Measurements from ENCODE around the gene DPP10.

The DPP10 gene

DNA sequence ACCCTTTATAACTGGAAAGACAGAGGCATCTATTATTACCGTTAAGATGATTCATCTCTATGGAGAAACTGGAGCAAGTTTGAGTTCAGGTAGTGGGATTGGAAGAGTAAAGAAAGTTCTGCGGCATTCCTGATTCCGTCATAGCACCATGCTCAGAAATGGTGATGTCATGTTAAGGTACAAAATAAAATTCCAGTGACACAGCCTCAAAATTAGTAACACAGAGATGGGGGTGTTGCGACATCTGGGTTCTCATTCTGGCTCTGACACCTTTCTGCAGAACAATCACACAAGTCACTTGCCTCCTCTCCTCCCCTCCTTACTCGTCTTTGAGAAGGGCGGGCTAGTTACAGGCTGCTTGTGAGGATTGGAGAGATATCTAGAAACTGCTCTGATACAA, 105.7 kb downstream of the DPP10 start:
- H3K79me1 ChIP-seq (ENCODE audit: low read depth, low read length) = no peaks in the 10 kb centered on the region
- H2BK15ac ChIP-seq (ENCODE audit: low read length) = no peak overlapping the region
- H3K18ac ChIP-seq (ENCODE audit: low read length) = no peak overlapping the region
- H2BK12ac ChIP-seq (ENCODE audit: low read length) = no peak overlapping the region
- no CpG with 5 or more reads among the region's 6 CpGs for WGBS, 2 donors (ENCODE audit: extremely low coverage in 2 of 2, insufficient read length in 2 of 2, insufficient replicate concordance in 1 of 2)
- H4K91ac ChIP-seq (ENCODE audit: low read depth, low read length, poor library complexity) = no peak overlapping the region
- H3K4me3 ChIP-seq (ENCODE audit: low read length in 2 of 2) = no peak overlapping the region
- no peaks in the 10 kb centered on the region for H3K4me1 ChIP-seq (ENCODE audit: control insufficient read depth in 2 of 2, insufficient read depth in 1 of 2, low read depth in 1 of 2, low read length in 2 of 2)
- H3K9me3 ChIP-seq (replicated peaks in 1 of 2; ENCODE audit: control insufficient read depth in 2 of 2, insufficient read depth in 1 of 2, low read depth in 1 of 2, low read length in 2 of 2) = no peaks in the 10 kb centered on the region
- H2AFZ ChIP-seq (ENCODE audit: low read length) = no peak overlapping the region
- H3K27ac ChIP-seq (replicated peaks; ENCODE audit: low read length) = no peak overlapping the region
- H3K23ac ChIP-seq (ENCODE audit: low read depth, low read length, poor library complexity) = no peak overlapping the region
- no peaks in the 10 kb centered on the region for H3K27me3 ChIP-seq (ENCODE audit: control insufficient read depth in 3 of 3, insufficient read depth in 3 of 3, low read depth in 1 of 3, low read length in 3 of 3)
- H3K4me2 ChIP-seq (ENCODE audit: insufficient read depth, low read length, poor library complexity, severe bottlenecking) = no peak overlapping the region
- no peak overlapping the region for H3K4ac ChIP-seq (ENCODE audit: low read length)
- H2BK5ac ChIP-seq (ENCODE audit: low read length) = no peak overlapping the region
- no peaks in the 10 kb centered on the region for H3K36me3 ChIP-seq (replicated peaks in 1 of 2; ENCODE audit: control insufficient read depth in 2 of 2, insufficient read depth in 2 of 2, low read length in 2 of 2)
- H4K8ac ChIP-seq (ENCODE audit: low read depth, low read length) = no peak overlapping the region
- H3K9ac ChIP-seq (ENCODE audit: low read depth, low read length, poor library complexity) = no peak overlapping the region
- no peak overlapping the region for H2AK5ac ChIP-seq (ENCODE audit: low read depth, low read length)
- no peak for DNase-seq (ENCODE audit: low spot score)
- H2BK120ac ChIP-seq (ENCODE audit: low read depth, low read length) = no peak overlapping the region
- H3K14ac ChIP-seq (ENCODE audit: low read length) = no peak overlapping the region

DNA sequence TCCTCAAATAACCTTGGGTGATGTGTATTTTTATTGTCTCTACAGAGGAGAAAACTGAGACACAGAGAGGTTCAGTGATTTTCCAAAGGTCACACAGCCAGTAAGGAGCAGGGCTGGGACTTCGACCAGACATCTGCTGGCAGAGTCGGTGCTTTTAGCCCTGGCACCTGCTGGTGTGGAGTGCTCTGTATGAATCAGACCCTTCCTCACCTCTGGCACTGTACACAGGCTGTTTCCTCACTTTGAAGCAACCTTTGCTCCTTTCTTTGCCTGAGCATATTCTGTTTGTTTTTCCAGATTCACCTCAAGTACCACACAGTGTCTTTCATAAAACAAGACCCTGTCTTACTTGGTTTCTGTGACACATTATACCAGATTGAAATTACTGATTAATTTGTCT, 107.9 kb downstream of the DPP10 start:
- no CpG with 5 or more reads among the region's 2 CpGs for WGBS, 2 donors (ENCODE audit: extremely low coverage in 2 of 2, insufficient read length in 2 of 2, insufficient replicate concordance in 1 of 2)
- Histone ChIP-seq H3K79me1 (ENCODE audit: low read depth, low read length) (no peaks in the 10 kb centered on the region), H4K91ac (ENCODE audit: low read depth, low read length, poor library complexity) (no peak overlapping the region)

DNA sequence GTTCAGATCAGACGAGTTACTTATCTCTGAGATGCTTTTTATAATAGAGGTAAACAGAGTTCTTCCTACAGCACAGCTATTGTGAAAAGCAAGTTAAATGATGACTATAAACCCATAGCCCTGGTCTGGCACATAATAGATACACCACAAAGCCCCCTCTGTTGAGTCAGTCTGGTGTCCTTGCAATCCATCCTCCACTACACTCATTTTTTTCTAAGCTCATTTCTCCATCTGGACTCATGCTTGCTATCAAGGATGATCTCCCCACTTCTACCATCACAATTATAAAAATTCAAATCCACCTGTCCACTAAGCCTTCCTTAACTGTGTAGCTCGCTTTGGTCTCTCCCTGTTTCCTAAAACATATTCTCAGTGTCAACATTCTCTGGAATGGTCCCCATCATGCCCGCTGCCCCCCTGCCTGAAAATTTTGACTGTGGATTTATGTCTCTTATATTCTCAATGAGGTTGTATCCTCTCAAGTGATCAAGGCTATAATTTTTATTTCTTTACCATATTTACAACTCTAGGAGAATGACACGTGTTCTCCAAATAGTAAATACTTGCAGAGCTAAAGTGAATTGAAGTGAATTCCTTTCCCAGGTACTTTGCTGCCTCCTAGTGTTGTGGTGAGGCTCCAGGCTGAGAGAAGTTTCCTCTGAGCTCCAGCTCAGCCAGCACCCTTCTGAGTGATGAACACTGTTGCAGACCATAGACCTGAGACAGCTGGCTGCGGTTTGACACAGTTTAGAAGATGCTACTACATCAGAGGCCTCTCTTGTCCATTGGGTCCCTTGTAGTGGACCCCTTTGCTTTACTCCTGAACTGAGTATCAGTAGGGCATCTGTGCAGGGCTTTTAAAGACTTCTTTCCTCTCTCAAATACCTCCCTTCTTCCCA, 108.7 kb downstream of the DPP10 start:
- H4K91ac ChIP-seq (ENCODE audit: low read depth, low read length, poor library complexity) = no peak overlapping the region
- no peak overlapping the region for H3K23ac ChIP-seq (ENCODE audit: low read depth, low read length, poor library complexity)
- no peaks in the 10 kb centered on the region for H3K79me1 ChIP-seq (ENCODE audit: low read depth, low read length)
- no peak overlapping the region for H2BK15ac ChIP-seq (ENCODE audit: low read length)
- WGBS, 2 donors (ENCODE audit: extremely low coverage in 2 of 2, insufficient read length in 2 of 2, insufficient replicate concordance in 1 of 2) = no CpG with 5 or more reads among the region's 5 CpGs
- H3K18ac ChIP-seq (ENCODE audit: low read length) = no peak overlapping the region
- H2BK120ac ChIP-seq (ENCODE audit: low read depth, low read length) = no peak overlapping the region
- no peak overlapping the region for H2AK5ac ChIP-seq (ENCODE audit: low read depth, low read length)
- no peak overlapping the region for H3K27ac ChIP-seq (replicated peaks; ENCODE audit: low read length)
- no peak overlapping the region for H3K9ac ChIP-seq (ENCODE audit: low read depth, low read length, poor library complexity)
- H3K14ac ChIP-seq (ENCODE audit: low read length) = no peak overlapping the region
- H3K27me3 ChIP-seq (ENCODE audit: control insufficient read depth in 3 of 3, insufficient read depth in 3 of 3, low read depth in 1 of 3, low read length in 3 of 3) = no peaks in the 10 kb centered on the region
- no peak overlapping the region for H2BK5ac ChIP-seq (ENCODE audit: low read length)
- H4K8ac ChIP-seq (ENCODE audit: low read depth, low read length) = no peak overlapping the region
- H2BK12ac ChIP-seq (ENCODE audit: low read length) = no peak overlapping the region
- DNase-seq (ENCODE audit: low spot score) = peak; percentile 52
- H3K4me3 ChIP-seq (ENCODE audit: low read length in 2 of 2) = no peak overlapping the region
- no peaks in the 10 kb centered on the region for H3K36me3 ChIP-seq (replicated peaks in 1 of 2; ENCODE audit: control insufficient read depth in 2 of 2, insufficient read depth in 2 of 2, low read length in 2 of 2)
- no peak overlapping the region for H2AFZ ChIP-seq (ENCODE audit: low read length)
- H3K9me3 ChIP-seq (replicated peaks in 1 of 2; ENCODE audit: control insufficient read depth in 2 of 2, insufficient read depth in 1 of 2, low read depth in 1 of 2, low read length in 2 of 2) = no peaks in the 10 kb centered on the region
- no peaks in the 10 kb centered on the region for H3K4me1 ChIP-seq (ENCODE audit: control insufficient read depth in 2 of 2, insufficient read depth in 1 of 2, low read depth in 1 of 2, low read length in 2 of 2)
- H3K4me2 ChIP-seq (ENCODE audit: insufficient read depth, low read length, poor library complexity, severe bottlenecking) = no peak overlapping the region
- no peak overlapping the region for H3K4ac ChIP-seq (ENCODE audit: low read length)

More for the DNA sequence above, 107.9 kb downstream of the DPP10 start:
- H2AK5ac ChIP-seq (ENCODE audit: low read depth, low read length) = no peak overlapping the region
- no peak overlapping the region for H3K4me3 ChIP-seq (ENCODE audit: low read length in 2 of 2)
- H3K23ac ChIP-seq (ENCODE audit: low read depth, low read length, poor library complexity) = no peak overlapping the region
- no peak overlapping the region for H2BK15ac ChIP-seq (ENCODE audit: low read length)
- no peak overlapping the region for H3K4ac ChIP-seq (ENCODE audit: low read length)
- no peaks in the 10 kb centered on the region for H3K36me3 ChIP-seq (replicated peaks in 1 of 2; ENCODE audit: control insufficient read depth in 2 of 2, insufficient read depth in 2 of 2, low read length in 2 of 2)
- no peak overlapping the region for H3K18ac ChIP-seq (ENCODE audit: low read length)
- no peaks in the 10 kb centered on the region for H3K4me1 ChIP-seq (ENCODE audit: control insufficient read depth in 2 of 2, insufficient read depth in 1 of 2, low read depth in 1 of 2, low read length in 2 of 2)
- no peaks in the 10 kb centered on the region for H3K27me3 ChIP-seq (ENCODE audit: control insufficient read depth in 3 of 3, insufficient read depth in 3 of 3, low read depth in 1 of 3, low read length in 3 of 3)
- no peak overlapping the region for H2BK120ac ChIP-seq (ENCODE audit: low read depth, low read length)
- no peaks in the 10 kb centered on the region for H3K9me3 ChIP-seq (replicated peaks in 1 of 2; ENCODE audit: control insufficient read depth in 2 of 2, insufficient read depth in 1 of 2, low read depth in 1 of 2, low read length in 2 of 2)
- no peak for DNase-seq (ENCODE audit: low spot score)
- H3K9ac ChIP-seq (ENCODE audit: low read depth, low read length, poor library complexity) = no peak overlapping the region
- no peak overlapping the region for H3K14ac ChIP-seq (ENCODE audit: low read length)
- no peak overlapping the region for H2BK5ac ChIP-seq (ENCODE audit: low read length)
- no peak overlapping the region for H2BK12ac ChIP-seq (ENCODE audit: low read length)
- H3K27ac ChIP-seq (replicated peaks; ENCODE audit: low read length) = no peak overlapping the region
- no peak overlapping the region for H4K8ac ChIP-seq (ENCODE audit: low read depth, low read length)
- H2AFZ ChIP-seq (ENCODE audit: low read length) = no peak overlapping the region
- no peak overlapping the region for H3K4me2 ChIP-seq (ENCODE audit: insufficient read depth, low read length, poor library complexity, severe bottlenecking)

DNA sequence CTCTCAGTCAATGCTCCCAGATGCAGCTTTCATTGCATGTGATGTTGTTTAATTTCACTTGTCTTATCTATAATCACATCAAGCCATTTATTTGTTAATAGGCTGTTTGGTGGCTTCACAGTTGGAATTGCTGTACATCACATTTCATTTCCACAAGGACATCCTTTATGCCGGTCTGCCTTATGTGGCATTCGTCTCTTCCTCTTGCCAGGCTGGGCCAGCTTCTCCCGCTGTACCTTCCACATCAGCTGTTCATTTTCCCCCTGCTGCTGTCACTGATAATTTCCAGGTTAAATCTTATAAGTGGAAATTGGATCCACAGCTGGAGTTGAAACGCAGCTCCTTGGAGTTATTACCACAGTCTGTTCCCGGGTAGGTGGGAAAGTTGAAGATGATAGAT, 110.6 kb downstream of the DPP10 start:
- Histone ChIP-seq H2AK5ac (ENCODE audit: low read depth, low read length) (no peak overlapping the region), H4K8ac (ENCODE audit: low read depth, low read length) (no peak overlapping the region), H3K27ac (replicated peaks; ENCODE audit: low read length) (no peak overlapping the region), H3K27me3 (ENCODE audit: control insufficient read depth in 3 of 3, insufficient read depth in 3 of 3, low read depth in 1 of 3, low read length in 3 of 3) (no peaks in the 10 kb centered on the region), H3K79me1 (ENCODE audit: low read depth, low read length) (no peaks in the 10 kb centered on the region), H3K4me3 (ENCODE audit: low read length in 2 of 2) (no peak overlapping the region), H3K23ac (ENCODE audit: low read depth, low read length, poor library complexity) (no peak overlapping the region), H2BK12ac (ENCODE audit: low read length) (no peak overlapping the region), H2BK120ac (ENCODE audit: low read depth, low read length) (no peak overlapping the region), H3K4me1 (ENCODE audit: control insufficient read depth in 2 of 2, insufficient read depth in 1 of 2, low read depth in 1 of 2, low read length in 2 of 2) (no peaks in the 10 kb centered on the region), H3K9ac (ENCODE audit: low read depth, low read length, poor library complexity) (no peak overlapping the region), H3K9me3 (replicated peaks in 1 of 2; ENCODE audit: control insufficient read depth in 2 of 2, insufficient read depth in 1 of 2, low read depth in 1 of 2, low read length in 2 of 2) (no peaks in the 10 kb centered on the region), H2BK15ac (ENCODE audit: low read length) (no peak overlapping the region), H3K36me3 (replicated peaks in 1 of 2; ENCODE audit: control insufficient read depth in 2 of 2, insufficient read depth in 2 of 2, low read length in 2 of 2) (no peaks in the 10 kb centered on the region), H2BK5ac (ENCODE audit: low read length) (no peak overlapping the region), H3K4ac (ENCODE audit: low read length) (no peak overlapping the region), H2AFZ (ENCODE audit: low read length) (no peak overlapping the region), H3K14ac (ENCODE audit: low read length) (no peak overlapping the region), H3K18ac (ENCODE audit: low read length) (no peak overlapping the region), H3K4me2 (ENCODE audit: insufficient read depth, low read length, poor library complexity, severe bottlenecking) (no peak overlapping the region), H4K91ac (ENCODE audit: low read depth, low read length, poor library complexity) (no peak overlapping the region)
- no CpG with 5 or more reads among the region's 5 CpGs for WGBS, 2 donors (ENCODE audit: extremely low coverage in 2 of 2, insufficient read length in 2 of 2, insufficient replicate concordance in 1 of 2)
- DNase-seq (ENCODE audit: low spot score) = no peak
